ENCODE measurements around the gene TMEM45B. TPM values are rescaled to one million over a fixed set of nuclear protein-coding genes. Genes with fewer than 3 reads are reported as not detected.

TMEM45B gene
- total RNA-seq, 1 donor from 2014 or later: not detected

DNA sequence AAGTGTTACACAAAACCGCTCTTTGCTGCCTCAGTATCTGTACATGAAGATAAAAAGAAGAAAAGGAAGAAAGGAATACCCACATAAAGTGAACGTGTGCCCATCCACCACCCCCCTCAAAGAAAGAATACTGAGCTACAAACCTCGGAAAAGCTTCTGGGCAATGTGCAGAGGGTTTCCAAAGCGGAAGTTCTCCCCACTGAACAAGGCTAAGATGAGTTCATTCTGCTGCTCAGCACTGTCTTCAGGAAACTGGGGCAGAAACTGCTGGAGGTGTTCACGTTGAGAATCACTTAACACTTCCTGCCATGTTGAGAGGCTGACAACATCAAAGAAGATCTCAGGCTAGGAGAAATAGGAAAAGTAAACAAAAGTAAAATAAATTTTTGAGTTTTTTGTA is 72.8 kb downstream of the TMEM45B start:
- H3K27me3 Mint-ChIP-seq (ENCODE audit: unreplicated experiment): no peaks in the 10 kb centered on the region
- TF ChIP-seq, protein P1, sequence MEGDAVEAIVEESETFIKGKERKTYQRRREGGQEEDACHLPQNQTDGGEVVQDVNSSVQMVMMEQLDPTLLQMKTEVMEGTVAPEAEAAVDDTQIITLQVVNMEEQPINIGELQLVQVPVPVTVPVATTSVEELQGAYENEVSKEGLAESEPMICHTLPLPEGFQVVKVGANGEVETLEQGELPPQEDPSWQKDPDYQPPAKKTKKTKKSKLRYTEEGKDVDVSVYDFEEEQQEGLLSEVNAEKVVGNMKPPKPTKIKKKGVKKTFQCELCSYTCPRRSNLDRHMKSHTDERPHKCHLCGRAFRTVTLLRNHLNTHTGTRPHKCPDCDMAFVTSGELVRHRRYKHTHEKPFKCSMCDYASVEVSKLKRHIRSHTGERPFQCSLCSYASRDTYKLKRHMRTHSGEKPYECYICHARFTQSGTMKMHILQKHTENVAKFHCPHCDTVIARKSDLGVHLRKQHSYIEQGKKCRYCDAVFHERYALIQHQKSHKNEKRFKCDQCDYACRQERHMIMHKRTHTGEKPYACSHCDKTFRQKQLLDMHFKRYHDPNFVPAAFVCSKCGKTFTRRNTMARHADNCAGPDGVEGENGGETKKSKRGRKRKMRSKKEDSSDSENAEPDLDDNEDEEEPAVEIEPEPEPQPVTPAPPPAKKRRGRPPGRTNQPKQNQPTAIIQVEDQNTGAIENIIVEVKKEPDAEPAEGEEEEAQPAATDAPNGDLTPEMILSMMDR (IDR thresholded peaks at IDR 0.05): no peak
- no peak for DNase-seq (ENCODE audit: extremely low spot score, unreplicated experiment)
- H3K9me3 Mint-ChIP-seq (ENCODE audit: unreplicated experiment): no peaks in the 10 kb centered on the region
- no peaks in the 10 kb centered on the region for H3K4me1 Mint-ChIP-seq (ENCODE audit: unreplicated experiment)
- peaks cover 56% of the 10 kb centered on the region for H3K36me3 Mint-ChIP-seq (ENCODE audit: unreplicated experiment)
- no peak overlapping the region for H3K4me3 Mint-ChIP-seq (ENCODE audit: unreplicated experiment)
- no peak overlapping the region for H3K27ac Mint-ChIP-seq (ENCODE audit: unreplicated experiment)

DNA sequence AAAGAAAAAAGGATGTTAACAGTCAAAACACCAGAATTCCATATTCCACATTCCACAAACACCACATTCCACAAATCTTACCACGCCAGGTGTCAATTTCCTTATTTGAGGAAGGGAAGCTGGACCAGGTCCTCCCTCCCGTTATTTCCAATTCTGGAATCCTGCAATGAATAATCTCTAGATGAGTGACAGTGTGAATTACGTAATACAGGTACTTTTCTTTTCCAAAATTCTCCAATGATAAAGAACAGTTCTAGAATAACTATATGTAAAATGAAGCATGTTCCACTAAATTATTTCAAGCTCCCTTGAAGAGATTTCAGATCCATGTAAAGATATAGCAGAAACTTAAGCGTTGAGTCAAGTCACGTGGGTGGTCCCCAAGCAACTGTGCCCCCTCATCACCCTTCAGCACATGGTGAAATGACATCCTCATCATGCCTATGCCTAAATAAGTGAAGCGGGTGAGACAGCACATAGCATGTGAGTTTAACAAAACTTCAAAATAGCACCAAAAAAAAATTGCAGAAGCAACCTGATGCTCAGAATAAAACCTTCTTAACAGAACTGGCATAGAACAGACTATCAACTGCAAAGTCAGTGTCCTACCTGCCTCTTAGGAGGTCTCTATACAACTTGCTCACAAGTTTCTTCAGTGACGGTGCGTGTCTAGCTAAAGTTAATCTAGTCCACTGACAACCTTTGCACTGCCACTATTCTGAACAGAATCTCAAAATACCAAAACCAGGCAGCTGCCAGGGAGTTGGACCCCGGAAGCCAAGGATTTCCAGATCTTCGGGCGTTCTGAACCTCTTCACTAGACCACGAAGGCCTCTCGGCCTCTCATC is 78.9 kb downstream of the TMEM45B start:
- peaks cover 19% of the 10 kb centered on the region for H3K4me1 Mint-ChIP-seq (ENCODE audit: unreplicated experiment)
- no peaks in the 10 kb centered on the region for H3K27me3 Mint-ChIP-seq (ENCODE audit: unreplicated experiment)
- H3K4me3 Mint-ChIP-seq (ENCODE audit: unreplicated experiment): peak overlapping the region; percentile 89
- no peak for DNase-seq (ENCODE audit: extremely low spot score, unreplicated experiment)
- no peaks in the 10 kb centered on the region for H3K9me3 Mint-ChIP-seq (ENCODE audit: unreplicated experiment)
- peaks cover 21% of the 10 kb centered on the region for H3K36me3 Mint-ChIP-seq (ENCODE audit: unreplicated experiment)
- TF ChIP-seq, protein P1 (IDR thresholded peaks at IDR 0.05): no peak
- peak overlapping the region; percentile 74 for H3K27ac Mint-ChIP-seq (ENCODE audit: unreplicated experiment)

DNA sequence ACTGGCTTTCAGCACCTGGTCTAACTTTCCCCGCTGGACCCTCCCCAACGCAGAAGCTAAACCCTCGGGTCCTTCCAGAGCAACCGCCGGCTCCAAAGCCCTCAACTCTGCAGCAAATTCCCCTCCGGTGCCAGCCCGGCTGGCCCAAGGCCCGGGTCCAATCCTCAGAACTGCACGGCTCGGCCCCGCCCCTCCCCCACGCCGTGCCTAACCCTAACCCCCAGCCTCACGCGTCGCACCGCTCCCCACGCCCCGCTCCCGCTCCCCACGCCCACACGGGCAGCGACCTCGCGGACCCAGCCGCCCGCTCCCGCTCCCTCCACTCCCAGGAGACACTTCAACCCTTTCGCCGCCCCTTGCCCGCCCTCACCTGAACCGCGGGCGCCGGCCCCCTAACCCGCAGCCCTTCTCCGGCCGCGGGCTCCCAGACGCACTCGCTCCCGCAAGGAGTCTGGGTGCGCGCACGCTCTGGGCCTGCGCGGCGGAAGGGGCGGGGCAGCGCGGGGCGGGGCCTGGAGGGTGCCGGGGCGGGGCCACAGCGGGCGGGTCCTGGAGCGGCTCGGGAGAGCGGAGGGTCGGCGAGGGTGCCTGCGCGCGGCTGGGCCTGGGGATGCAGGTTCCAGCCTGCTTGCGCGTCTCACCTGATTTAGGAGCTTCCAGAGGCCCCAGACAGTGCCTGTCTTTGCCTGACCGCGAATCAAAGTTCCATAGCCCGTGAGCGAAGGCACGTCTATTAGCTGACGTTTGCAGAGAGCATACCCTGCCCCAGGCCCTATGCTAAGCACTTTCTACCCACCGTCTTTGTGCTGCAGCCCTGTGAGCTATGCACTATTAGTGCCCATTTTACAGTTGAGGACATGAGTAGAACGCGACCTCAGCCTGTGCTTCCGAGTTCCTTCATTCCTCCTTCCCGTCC is 79.7 kb downstream of the TMEM45B start, which contains the start of gene NFRKB:
NFRKB (minus strand) TSS at position 453 of the 916 bp plus-strand sequence. CDS start 2,729 bp downstream, outside the sequence.
- DNase-seq (ENCODE audit: extremely low spot score, unreplicated experiment): peak; percentile 95
- peak within 1 kb of the TSS; percentile 74 for H3K27ac Mint-ChIP-seq (ENCODE audit: unreplicated experiment)
- no peaks in the 10 kb centered on the region for H3K9me3 Mint-ChIP-seq (ENCODE audit: unreplicated experiment)
- peaks cover 25% of the 10 kb centered on the region for H3K36me3 Mint-ChIP-seq (ENCODE audit: unreplicated experiment)
- TF ChIP-seq, protein P1 (IDR thresholded peaks at IDR 0.05): no peak
- H3K4me3 Mint-ChIP-seq (ENCODE audit: unreplicated experiment): peak within 1 kb of the TSS; percentile 89
- H3K4me1 Mint-ChIP-seq (ENCODE audit: unreplicated experiment): peaks cover 19% of the 10 kb centered on the region
- H3K27me3 Mint-ChIP-seq (ENCODE audit: unreplicated experiment): no peaks in the 10 kb centered on the region

DNA sequence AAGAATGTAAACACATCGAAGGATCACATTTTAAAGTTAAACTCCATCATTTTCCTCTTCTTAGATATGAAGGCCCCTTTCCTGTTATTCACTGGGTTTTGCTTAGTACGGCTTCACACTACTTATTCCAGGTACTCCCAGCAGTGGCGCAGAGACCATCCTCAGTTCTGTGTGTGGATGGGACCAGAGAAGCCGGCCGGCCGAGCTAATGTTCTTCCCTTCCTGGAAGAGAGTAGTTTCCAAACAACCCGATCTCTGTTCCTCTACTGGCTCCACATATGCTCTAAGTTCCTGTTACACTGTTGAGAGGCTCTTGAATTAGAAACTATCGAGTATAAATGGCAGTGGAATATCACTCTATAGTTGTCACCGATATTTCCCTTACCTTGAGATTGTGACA is 80.4 kb downstream of the TMEM45B start:
- peak overlapping the region; percentile 67 for H3K27ac Mint-ChIP-seq (ENCODE audit: unreplicated experiment)
- TF ChIP-seq, protein P1 (IDR thresholded peaks at IDR 0.05): no peak
- peak overlapping the region; percentile 89 for H3K4me3 Mint-ChIP-seq (ENCODE audit: unreplicated experiment)
- peaks cover 25% of the 10 kb centered on the region for H3K36me3 Mint-ChIP-seq (ENCODE audit: unreplicated experiment)
- peaks cover 19% of the 10 kb centered on the region for H3K4me1 Mint-ChIP-seq (ENCODE audit: unreplicated experiment)
- DNase-seq (ENCODE audit: extremely low spot score, unreplicated experiment): no peak
- no peaks in the 10 kb centered on the region for H3K27me3 Mint-ChIP-seq (ENCODE audit: unreplicated experiment)
- no peaks in the 10 kb centered on the region for H3K9me3 Mint-ChIP-seq (ENCODE audit: unreplicated experiment)

All from osteocyte (in vitro differentiated cells).